DMS 273 treated with DMSO at 0.1 percent for 48 hours (cell line): ENCODE data around the gene LSM2.
"Not testable (repeated sequence)": the region's sequence is repeated elsewhere in the genome, so short reads cannot be mapped to it uniquely, and the experiment has no call there.

Experiments
- DNase-seq: peaks from one replicate; lab custom pipeline; 2025; lab: John Stamatoyannopoulos, UW

LSM2 gene

GRCh38 chr6:31797588-31797987, 9.2 kb downstream of the LSM2 start:
- no peak for DNase-seq

- DNase-seq = no peak
Measured at GRCh38 chr6:31796993-31797385, 9.8 kb downstream of the LSM2 start.

- peak; percentile 66 for DNase-seq
Measured at GRCh38 chr6:31795616-31796298, 11.0 kb downstream of the LSM2 start, which contains the start of gene VARS1. Gene VARS1, minus strand, starts transcription at chr6:31795752. Its CDS starts 535 bp downstream, at chr6:31795217.

GRCh38 chr6:31794866-31795615, 11.7 kb downstream of the LSM2 start:
- no peak for DNase-seq

GRCh38 chr6:31794294-31794865, 12.4 kb downstream of the LSM2 start:
- DNase-seq = no peak

GRCh38 chr6:31793927-31794245, 12.9 kb downstream of the LSM2 start:
- not testable (repeated sequence) for DNase-seq

GRCh38 chr6:31792761-31793171, 14.0 kb downstream of the LSM2 start:
- DNase-seq = no peak

GRCh38 chr6:31792090-31792374, 14.7 kb downstream of the LSM2 start:
- no peak for DNase-seq

- peak; percentile 36 for DNase-seq
Measured at GRCh38 chr6:31791324-31792089, 15.3 kb downstream of the LSM2 start.

- DNase-seq = no peak
Measured at GRCh38 chr6:31785475-31785874, 21.3 kb downstream of the LSM2 start.

GRCh38 chr6:31784098-31784925, 22.5 kb downstream of the LSM2 start:
- DNase-seq = no peak

GRCh38 chr6:31782126-31782855, 24.5 kb downstream of the LSM2 start:
- DNase-seq = no peak

- no peak for DNase-seq
Measured at GRCh38 chr6:31781244-31782125, 25.3 kb downstream of the LSM2 start.

- DNase-seq = no peak
Measured at GRCh38 chr6:31780507-31781243, 26.1 kb downstream of the LSM2 start.

- no peak for DNase-seq
Measured at GRCh38 chr6:31779908-31780307, 26.9 kb downstream of the LSM2 start.

GRCh38 chr6:31778999-31779885, 27.5 kb downstream of the LSM2 start:
- no peak for DNase-seq

GRCh38 chr6:31778193-31778592, 28.6 kb downstream of the LSM2 start:
- no peak for DNase-seq

- DNase-seq = no peak
Measured at GRCh38 chr6:31777667-31778050, 29.1 kb downstream of the LSM2 start.
